ENCODE measurements around the gene CAPN9. TPM values are rescaled to one million over a fixed set of nuclear protein-coding genes. Genes with fewer than 3 reads are reported as not detected.

CAPN9 gene
- total RNA-seq, 2 donors from 2014 or later = 1.2 TPM; not detected in 1

GRCh38 chr1:230823931-230824381 is 76.8 kb downstream of the CAPN9 start:
- Histone ChIP-seq H3K4me3 (no peak overlapping the region), H3K36me3 (no peaks in the 10 kb centered on the region), H3K27me3 (replicated peaks; ENCODE audit: insufficient read depth) (no peaks in the 10 kb centered on the region), H3K9me3 (no peaks in the 10 kb centered on the region), H3K4me1 (ENCODE audit: control insufficient read depth in 1 of 2, low read depth in 2 of 2) (peaks cover 40 to 76% of the 10 kb centered on the region in 2 donors), H3K27ac (peak overlapping the region; percentile 84 to 91)
- no peak for ATAC-seq (ENCODE audit: insufficient number of reproducible peaks, low FRiP score, low read depth)
- TF ChIP-seq CTCF (IDR thresholded peaks at IDR 0.05) = no peak
- DNase-seq (ENCODE audit: low spot score) = no peak

GRCh38 chr1:230824551-230824918 is 77.3 kb downstream of the CAPN9 start:
- Histone ChIP-seq H3K27ac (peak overlapping the region; percentile 84 to 91), H3K4me1 (ENCODE audit: control insufficient read depth in 1 of 2, low read depth in 2 of 2) (peaks cover 40 to 78% of the 10 kb centered on the region in 2 donors)

GRCh38 chr1:230824919-230825721 is 77.9 kb downstream of the CAPN9 start:
- no peaks in the 10 kb centered on the region for H3K9me3 ChIP-seq
- H3K36me3 ChIP-seq = no peaks in the 10 kb centered on the region
- H3K27ac ChIP-seq = peak overlapping the region; percentile 84 to 91
- TF ChIP-seq CTCF (IDR thresholded peaks at IDR 0.05) = no peak
- DNase-seq (ENCODE audit: low spot score) (no peak), ATAC-seq (ENCODE audit: insufficient number of reproducible peaks, low FRiP score, low read depth) (peak; percentile 75)
- H3K4me1 ChIP-seq (ENCODE audit: control insufficient read depth in 1 of 2, low read depth in 2 of 2) = peaks cover 40 to 78% of the 10 kb centered on the region in 2 donors
- H3K27me3 ChIP-seq (replicated peaks; ENCODE audit: insufficient read depth) = no peaks in the 10 kb centered on the region
- H3K4me3 ChIP-seq = peak overlapping the region; percentile 46

More at GRCh38 chr1:230824551-230824918, 77.3 kb downstream of the CAPN9 start:
- no peaks in the 10 kb centered on the region for H3K27me3 ChIP-seq (replicated peaks; ENCODE audit: insufficient read depth)
- peak overlapping the region; percentile 46 for H3K4me3 ChIP-seq
- DNase-seq (ENCODE audit: low spot score) (no peak), ATAC-seq (ENCODE audit: insufficient number of reproducible peaks, low FRiP score, low read depth) (peak; percentile 60)
- no peaks in the 10 kb centered on the region for H3K9me3 ChIP-seq
- no peaks in the 10 kb centered on the region for H3K36me3 ChIP-seq
- no peak for TF ChIP-seq CTCF (IDR thresholded peaks at IDR 0.05)

- H3K27me3 ChIP-seq (replicated peaks; ENCODE audit: insufficient read depth) = no peaks in the 10 kb centered on the region
- no peak for TF ChIP-seq CTCF (IDR thresholded peaks at IDR 0.05)
- no peaks in the 10 kb centered on the region for H3K9me3 ChIP-seq
- ATAC-seq (ENCODE audit: insufficient number of reproducible peaks, low FRiP score, low read depth) (no peak), DNase-seq (ENCODE audit: low spot score) (no peak)
- H3K36me3 ChIP-seq = no peaks in the 10 kb centered on the region
- H3K4me3 ChIP-seq = peak overlapping the region; percentile 46
- peak overlapping the region; percentile 84 to 91 for H3K27ac ChIP-seq
- H3K4me1 ChIP-seq (ENCODE audit: control insufficient read depth in 1 of 2, low read depth in 2 of 2) = peaks cover 40 to 81% of the 10 kb centered on the region in 2 donors
These were observed 78.6 kb downstream of the CAPN9 start for GRCh38 chr1:230825761-230826160.

GRCh38 chr1:230826166-230826875 is 79.1 kb downstream of the CAPN9 start:
- Histone ChIP-seq H3K27ac (peak overlapping the region; percentile 84 to 91), H3K4me3 (peak overlapping the region; percentile 46), H3K4me1 (ENCODE audit: control insufficient read depth in 1 of 2, low read depth in 2 of 2) (peaks cover 40 to 85% of the 10 kb centered on the region in 2 donors), H3K27me3 (replicated peaks; ENCODE audit: insufficient read depth) (no peaks in the 10 kb centered on the region), H3K9me3 (no peaks in the 10 kb centered on the region), H3K36me3 (no peaks in the 10 kb centered on the region)
- TF ChIP-seq CTCF (IDR thresholded peaks at IDR 0.05) = no peak
- DNase-seq (ENCODE audit: low spot score) = no peak
- ATAC-seq (ENCODE audit: insufficient number of reproducible peaks, low FRiP score, low read depth) = no peak
